SK-N-SH (cell line): ENCODE data around the gene NPVF. TPM values are rescaled to one million over a fixed set of nuclear protein-coding genes. Genes with fewer than 3 reads are reported as not detected.
A peak's percentile ranks its signal among the peaks of the same experiment; 100 is the strongest.

Experiments
- CTCF ChIA-PET: fragments of 300-600, 350-600 bp; formaldehyde crosslinking; extraction: SDS; loops from one replicate; lab custom pipeline; 2021; lab: Yijun Ruan, JAX
- POLR2A ChIA-PET: fragments of 350-600 bp; sonication (Branson Sonifier 250); formaldehyde crosslinking; extraction: SDS; loops from one replicate; lab custom pipeline; 2020; ENCODE audit warnings: antibody characterized with exemption, inconsistent platforms; lab: Yijun Ruan, JAX
- DNase-seq: peaks from one replicate; pipeline ENCODE4 v3.0.0; 2012
- H2AFZ ChIP-seq: fragments of 200-600 bp; sonication (generic); 2 replicates; pipeline ENCODE4 v1.8.1; 2016; ENCODE audit warnings: antibody characterized with exemption, mild to moderate bottlenecking, low read depth
- H3F3A ChIP-seq: fragments of 200-600 bp; sonication (generic); replicated peaks from 2 replicates; pipeline ENCODE3; 2016; ENCODE audit warnings: antibody characterized with exemption, mild to moderate bottlenecking; ENCODE audit not compliant: insufficient read depth
- H3K27ac ChIP-seq, 2 experiments: fragments of 200-500 bp in 1 of 2; fragments of 200-600 bp in 1 of 2; sonication (Bioruptor generic) in 1 of 2; sonication (generic), shearing (Covaris generic) in 1 of 2; 2 replicates each; pipeline versions ENCODE4 v1.5.1 to v1.6.1; 2014 to 2016; ENCODE audit warnings: low read depth in 2 of 2, inconsistent platforms in 1 of 2, low read length in 1 of 2, mild to moderate bottlenecking in 1 of 2, mixed read lengths in 1 of 2
- H3K27me3 ChIP-seq: fragments of 200-600 bp; sonication (generic), shearing (Covaris generic); 2 replicates; pipeline ENCODE4 v1.6.1; 2016; ENCODE audit warnings: mixed run types; ENCODE audit not compliant: insufficient read depth
- H3K36me3 ChIP-seq, 2 experiments: fragments of 200-500 bp in 1 of 2; fragments of 200-600 bp in 1 of 2; sonication (Bioruptor generic) in 1 of 2; sonication (generic) in 1 of 2; replicated peaks in 1 of 2; 2 replicates each; pipeline versions ENCODE3 to v1.5.1; 2014 to 2016; ENCODE audit warnings: low read length in 1 of 2, mild to moderate bottlenecking in 1 of 2; ENCODE audit not compliant: insufficient read depth in 2 of 2, control insufficient read depth in 1 of 2
- H3K4me1 ChIP-seq, 2 experiments: fragments of 200-500 bp in 1 of 2; fragments of 200-600 bp in 1 of 2; sonication (Bioruptor generic) in 1 of 2; sonication (generic), shearing (Covaris generic) in 1 of 2; 2 replicates each; pipeline versions ENCODE4 v1.5.1 to v1.6.1; 2014 to 2016; ENCODE audit warnings: low read depth in 1 of 2, low read length in 1 of 2, mixed run types in 1 of 2; ENCODE audit not compliant: insufficient read depth in 2 of 2, control insufficient read depth in 1 of 2
- H3K4me2 ChIP-seq: fragments of 200-600 bp; sonication (generic), shearing (Covaris generic); 2 replicates; pipeline ENCODE4 v1.6.1; 2017; ENCODE audit warnings: mixed run types
- H3K4me3 ChIP-seq, 2 experiments: fragments of 200-500 bp in 1 of 2; fragments of 200-600 bp in 1 of 2; sonication (Bioruptor generic) in 1 of 2; sonication (generic), shearing (Covaris generic) in 1 of 2; 2 replicates each; pipeline versions ENCODE4 v1.5.1 to v1.8.1; 2014 to 2016; ENCODE audit warnings: low read depth in 2 of 2, inconsistent platforms in 1 of 2, low read length in 1 of 2, mild to moderate bottlenecking in 1 of 2, mixed read lengths in 1 of 2, moderate library complexity in 1 of 2
- H3K79me2 ChIP-seq: fragments of 200-600 bp; sonication (generic); 2 replicates; pipeline ENCODE4 v1.8.1; 2017; ENCODE audit warnings: mild to moderate bottlenecking; ENCODE audit not compliant: insufficient read depth
- H3K9ac ChIP-seq: fragments of 200-600 bp; sonication (generic); 2 replicates; pipeline ENCODE4 v1.6.1; 2017; ENCODE audit warnings: mixed run types
- H3K9me2 ChIP-seq: fragments of 200-600 bp; sonication (generic); 2 replicates; pipeline ENCODE4 v1.6.1; 2017; ENCODE audit warnings: mixed run types
- H3K9me3 ChIP-seq: fragments of 200-600 bp; sonication (generic); 2 replicates; pipeline ENCODE4 v1.6.1; 2017; ENCODE audit warnings: mixed run types, mild to moderate bottlenecking, moderate library complexity
- H4K20me1 ChIP-seq: fragments of 200-600 bp; sonication (generic); 2 replicates; pipeline ENCODE4 v1.6.1; 2017; ENCODE audit warnings: mild to moderate bottlenecking, mixed run types; ENCODE audit not compliant: insufficient read depth
- FOSL2 ChIP-seq: IDR thresholded peaks from 2 replicates; pipeline ENCODE4 v1.4.0; 2012; ENCODE audit warnings: low read depth, mild to moderate bottlenecking, moderate library complexity, borderline replicate concordance
- FOXM1 ChIP-seq: IDR thresholded peaks from 2 replicates; pipeline ENCODE4 v1.4.0; 2012; ENCODE audit warnings: low read depth, mild to moderate bottlenecking
- GABPA ChIP-seq: IDR thresholded peaks from 2 replicates; pipeline ENCODE4 v1.4.0; 2012; ENCODE audit warnings: low read depth, mild to moderate bottlenecking
- GATA2 ChIP-seq: sonication (generic); formaldehyde crosslinking; IDR thresholded peaks from 2 replicates; pipeline ENCODE4 v1.5.0; 2020; ENCODE audit warnings: mild to moderate bottlenecking, missing genetic modification reagents
- JUND ChIP-seq: IDR thresholded peaks from 2 replicates; pipeline ENCODE4 v1.4.0; 2012
- NRF1 ChIP-seq: IDR thresholded peaks from 2 replicates; pipeline ENCODE4 v1.6.1; 2012; ENCODE audit warnings: low read depth, mild to moderate bottlenecking, low read length
- PBX3 ChIP-seq: IDR thresholded peaks from 2 replicates; pipeline ENCODE4; 2012
- POLR2AphosphoS5 ChIP-seq: IDR thresholded peaks from 2 replicates; pipeline ENCODE4 v1.6.1; 2012; ENCODE audit warnings: low read depth, low read length
- RCOR1 ChIP-seq: fragments of 150-350 bp; IDR thresholded peaks from 2 replicates; pipeline ENCODE4 v1.6.1; 2017; ENCODE audit warnings: antibody characterized with exemption, low read length
- REST ChIP-seq: IDR thresholded peaks from 2 replicates; pipeline ENCODE4 v1.6.1; 2012; ENCODE audit warnings: mild to moderate bottlenecking, low read depth, low read length, moderate library complexity
- RXRA ChIP-seq: IDR thresholded peaks from 2 replicates; pipeline ENCODE4 v1.4.0; 2012; ENCODE audit warnings: low read depth, mild to moderate bottlenecking, borderline replicate concordance
- TCF12 ChIP-seq: IDR thresholded peaks from 2 replicates; pipeline ENCODE4 v1.4.0; 2012
- USF1 ChIP-seq: IDR thresholded peaks from 2 replicates; pipeline ENCODE4 v1.4.0; 2012; ENCODE audit warnings: low read depth, borderline replicate concordance
- USF2 ChIP-seq: fragments of 150-350 bp; IDR thresholded peaks from 2 replicates; pipeline ENCODE4 v1.6.1; 2017; ENCODE audit warnings: antibody characterized with exemption, low read length, low read depth, borderline replicate concordance
- ZBTB33 ChIP-seq: IDR thresholded peaks from 2 replicates; pipeline ENCODE4 v1.4.0; 2012; ENCODE audit warnings: low read depth, borderline replicate concordance
- WGBS: methylation state at CpG from one replicate; pipeline ENCODE4 v1.1.6; 2017; ENCODE audit warnings: low lambda C conversion rate; 5-methylcytosine and 5-hydroxymethylcytosine counted together
- polyA plus RNA-seq, 3 experiments: library from polyadenylated mRNA; depleted of rRNA; stranded (reverse); fragments of >200 nt; gene quantifications; 2 replicates each; pipeline ENCODE4 v1.2.3, GENCODE V29; 2012
- TF ChIP-seq, protein P1 (sequence below): fragments of 150-350 bp; IDR thresholded peaks from 2 replicates; pipeline ENCODE4 v1.6.1; 2016; ENCODE audit warnings: mild to moderate bottlenecking, low read depth, low read length

The NPVF gene
- polyA plus RNA-seq, 1 of the 3 experiments (the other 2 are of a cell fraction), result not detected

DNA sequence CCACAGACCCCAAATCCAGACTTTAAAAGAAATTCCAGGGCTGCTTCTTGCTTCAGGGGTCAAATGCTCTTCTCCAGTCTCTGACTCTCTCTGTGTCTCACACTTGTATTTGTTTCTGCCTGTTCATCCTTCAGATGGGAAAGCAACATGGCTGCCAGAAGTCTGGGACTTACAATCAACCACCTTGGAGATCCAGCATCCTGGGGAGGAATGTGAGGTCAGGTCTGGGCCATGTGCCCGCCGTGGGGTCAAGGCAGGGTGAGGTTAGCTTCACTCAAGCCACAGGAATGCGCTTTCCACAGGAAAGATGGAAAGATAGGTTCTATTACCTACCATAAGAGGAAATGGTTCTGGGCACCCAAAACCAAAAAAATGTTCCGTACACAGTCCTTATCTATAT lies 34.3 kb upstream of the NPVF start:
- CTCF ChIA-PET, result interaction anchor here (12.9 to 15.9 kb wide), 2 partner anchors 126 to 305 kb away, joined by 261 to 526 read pairs; no protein-coding TSS in a partner anchor

GRCh38 chr7:25261545-25262140 lies 33.4 kb upstream of the NPVF start:
- Histone ChIP-seq H3K9me3 (no peaks in the 10 kb centered on the region), H3K9ac (no peak overlapping the region), H3K4me1 (peaks cover 0 to 4% of the 10 kb centered on the region in 2 experiments; a peak in 2 of 4 replicates), H3K9me2 (no peaks in the 10 kb centered on the region), H3K27me3 (peaks cover 11% of the 10 kb centered on the region; the same call in 1 of the 2 replicates), H3K79me2 (no peaks in the 10 kb centered on the region), H2AFZ (no peak overlapping the region), H3K4me2 (no peak overlapping the region), H3F3A (no peaks in the 10 kb centered on the region), H3K36me3 (no peaks in the 10 kb centered on the region), H4K20me1 (no peaks in the 10 kb centered on the region), H3K27ac (no peak overlapping the region), H3K4me3 (no peak overlapping the region)
- no peak for DNase-seq
- CTCF ChIA-PET, result interaction anchor here (1.4 to 15.9 kb wide), 7 partner anchors 11 to 587 kb away, joined by 3 to 526 read pairs (median 46); no protein-coding TSS in a partner anchor
- POLR2A ChIA-PET, result no interaction called here
- TF ChIP-seq ZBTB33 (no peak), PBX3 (no peak), JUND (no peak), POLR2AphosphoS5 (no peak), TCF12 (no peak), NRF1 (no peak), RCOR1 (no peak), USF2 (no peak), REST (no peak)
- TF ChIP-seq, protein P1, sequence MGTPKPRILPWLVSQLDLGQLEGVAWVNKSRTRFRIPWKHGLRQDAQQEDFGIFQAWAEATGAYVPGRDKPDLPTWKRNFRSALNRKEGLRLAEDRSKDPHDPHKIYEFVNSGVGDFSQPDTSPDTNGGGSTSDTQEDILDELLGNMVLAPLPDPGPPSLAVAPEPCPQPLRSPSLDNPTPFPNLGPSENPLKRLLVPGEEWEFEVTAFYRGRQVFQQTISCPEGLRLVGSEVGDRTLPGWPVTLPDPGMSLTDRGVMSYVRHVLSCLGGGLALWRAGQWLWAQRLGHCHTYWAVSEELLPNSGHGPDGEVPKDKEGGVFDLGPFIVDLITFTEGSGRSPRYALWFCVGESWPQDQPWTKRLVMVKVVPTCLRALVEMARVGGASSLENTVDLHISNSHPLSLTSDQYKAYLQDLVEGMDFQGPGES, result no peak
- WGBS, result 43% methylated on average over 4 of the region's 4 CpGs

More for the DNA sequence above, 34.3 kb upstream of the NPVF start:
- Histone ChIP-seq H3F3A (no peaks in the 10 kb centered on the region), H3K36me3 (no peaks in the 10 kb centered on the region), H3K4me1 (peaks cover 0 to 4% of the 10 kb centered on the region in 2 experiments; a peak in 2 of 4 replicates), H3K4me2 (no peak overlapping the region), H3K4me3 (no peak overlapping the region), H3K79me2 (no peaks in the 10 kb centered on the region), H3K27me3 (peaks cover 11% of the 10 kb centered on the region; the same call in 1 of the 2 replicates), H4K20me1 (no peaks in the 10 kb centered on the region), H3K9me3 (no peaks in the 10 kb centered on the region), H3K9me2 (no peaks in the 10 kb centered on the region), H3K27ac (no peak overlapping the region), H3K9ac (no peak overlapping the region), H2AFZ (no peak overlapping the region)
- no peak for DNase-seq
- WGBS, result 26% methylated on average over 4 of the region's 4 CpGs
- POLR2A ChIA-PET, result no interaction called here
- no peak for TF ChIP-seq GABPA
- TF ChIP-seq FOXM1, result no peak
- no peak for TF ChIP-seq USF1
- no peak for TF ChIP-seq GATA2 (CRISPR knock-in tag)
- peak; percentile 93 for TF ChIP-seq RXRA
- no peak for TF ChIP-seq FOSL2
